GM21390 (cell line): ENCODE measurements around the gene MMP7.
A peak's percentile ranks its signal among the peaks of the same experiment; 100 is the strongest.

Experiments used
- ATAC-seq: cut with Tn5 transposase; IDR thresholded peaks from one replicate; pipeline ENCODE4 v1.9.1; 2021; ENCODE audit not compliant: unreplicated experiment

Gene MMP7

GRCh38 chr11:102530558-102530957 lies at the start of gene MMP7:
Gene MMP7 (minus strand): TSS chr11:102530747. CDS start chr11:102530700, 47 bp downstream.
- ATAC-seq: no peak

- no peak for ATAC-seq
Measured at GRCh38 chr11:102577723-102578122, 47.2 kb upstream of the MMP7 start.

GRCh38 chr11:102577182-102577581 lies 46.6 kb upstream of the MMP7 start:
- ATAC-seq: no peak

GRCh38 chr11:102576350-102576749 lies 45.8 kb upstream of the MMP7 start:
- ATAC-seq: no peak

GRCh38 chr11:102575012-102575411 lies 44.5 kb upstream of the MMP7 start:
- ATAC-seq: no peak

- no peak for ATAC-seq
Measured at GRCh38 chr11:102573851-102574250, 43.3 kb upstream of the MMP7 start.

GRCh38 chr11:102572554-102573220 lies 42.1 kb upstream of the MMP7 start:
- ATAC-seq: no peak

GRCh38 chr11:102568851-102569250 lies 38.3 kb upstream of the MMP7 start:
- ATAC-seq: no peak

GRCh38 chr11:102566112-102566511 lies 35.6 kb upstream of the MMP7 start:
- ATAC-seq: no peak

GRCh38 chr11:102564110-102564509 lies 33.6 kb upstream of the MMP7 start:
- peak; percentile 60 for ATAC-seq

- no peak for ATAC-seq
Measured at GRCh38 chr11:102561636-102562035, 31.1 kb upstream of the MMP7 start.

- ATAC-seq: peak; percentile 79
Measured at GRCh38 chr11:102560555-102561011, 30.0 kb upstream of the MMP7 start.

GRCh38 chr11:102559839-102560238 lies 29.3 kb upstream of the MMP7 start:
- peak; percentile 38 for ATAC-seq

- ATAC-seq: no peak
Measured at GRCh38 chr11:102555091-102555490, 24.5 kb upstream of the MMP7 start.

- ATAC-seq: peak; percentile 87
Measured at GRCh38 chr11:102553835-102554282, 23.3 kb upstream of the MMP7 start.

GRCh38 chr11:102552447-102553194 lies 22.1 kb upstream of the MMP7 start:
- ATAC-seq: no peak

- no peak for ATAC-seq
Measured at GRCh38 chr11:102552020-102552419, 21.5 kb upstream of the MMP7 start.

GRCh38 chr11:102551169-102551781 lies 20.7 kb upstream of the MMP7 start:
- no peak for ATAC-seq

GRCh38 chr11:102546923-102547471 lies 16.4 kb upstream of the MMP7 start:
- ATAC-seq: peak; percentile 75

- ATAC-seq: peak; percentile 55
Measured at GRCh38 chr11:102546427-102546826, 15.9 kb upstream of the MMP7 start.

- no peak for ATAC-seq
Measured at GRCh38 chr11:102545701-102546100, 15.2 kb upstream of the MMP7 start.

- no peak for ATAC-seq
Measured at GRCh38 chr11:102544594-102544993, 14.0 kb upstream of the MMP7 start.
